SK-N-SH treated with all-trans-retinoic acid at 6 μM for 48 hours (cell line): ENCODE measurements around the gene UCMA.

Source experiments
- ATAC-seq: fragments of 200-7000 bp; cut with Tn5 transposase; 3 replicates; pipeline ENCODE4 v1.9.1; 2020; ENCODE audit warnings: mild to moderate bottlenecking, moderate library complexity
- ARNTL ChIP-seq: fragments of 450-650 bp; formaldehyde crosslinking; IDR thresholded peaks from 2 replicates; pipeline ENCODE4 v1.5.0; 2020; ENCODE audit warnings: low read depth, mild to moderate bottlenecking, moderate library complexity, borderline replicate concordance
- BACH2 ChIP-seq: fragments of 250-450 bp; sonication (Bioruptor Pico); IDR thresholded peaks from 2 replicates; pipeline ENCODE4 v1.9.0; 2021; ENCODE audit warnings: mild to moderate bottlenecking, borderline replicate concordance
- ESRRG ChIP-seq: fragments of 250-450 bp; sonication (Bioruptor Pico); IDR thresholded peaks from 2 replicates; pipeline ENCODE4 v1.6.1; 2021; ENCODE audit warnings: mild to moderate bottlenecking
- GLIS3 ChIP-seq: fragments of 250-450 bp; sonication (Bioruptor Pico); IDR thresholded peaks from 2 replicates; pipeline ENCODE4 v1.5.0; 2020; ENCODE audit warnings: mild to moderate bottlenecking, moderate library complexity
- ISL1 ChIP-seq: fragments of 250-450 bp; sonication (Bioruptor Pico); IDR thresholded peaks from 2 replicates; pipeline ENCODE4 v2.1.2; 2022; ENCODE audit warnings: mild to moderate bottlenecking, moderate library complexity
- OSR1 ChIP-seq: fragments of 250-450 bp; sonication (Bioruptor Pico); IDR thresholded peaks from 2 replicates; pipeline ENCODE4 v1.8.0; 2022; ENCODE audit warnings: moderate library complexity, mild to moderate bottlenecking, inconsistent platforms
- PPARA ChIP-seq: fragments of 250-450 bp; sonication (Bioruptor Pico); IDR thresholded peaks from 2 replicates; pipeline ENCODE4 v1.5.0; 2020; ENCODE audit warnings: mild to moderate bottlenecking, borderline replicate concordance
- RARB ChIP-seq: fragments of 250-450 bp; sonication (Bioruptor Pico); IDR thresholded peaks from 2 replicates; pipeline ENCODE4 v1.8.0; 2021; ENCODE audit warnings: mild to moderate bottlenecking, moderate library complexity
- SNAI2 ChIP-seq: fragments of 250-450 bp; sonication (Bioruptor Pico); IDR thresholded peaks from 2 replicates; pipeline ENCODE4 v1.5.0; 2020; ENCODE audit warnings: mild to moderate bottlenecking, moderate library complexity
- TOX ChIP-seq: fragments of 250-450 bp; sonication (Bioruptor Pico); IDR thresholded peaks from 2 replicates; pipeline ENCODE4 v1.8.0; 2021; ENCODE audit warnings: mild to moderate bottlenecking, moderate library complexity, borderline replicate concordance
- ZFP3 ChIP-seq: fragments of 250-450 bp; sonication (Bioruptor Pico); IDR thresholded peaks from 2 replicates; pipeline ENCODE4 v1.5.0; 2020; ENCODE audit warnings: mild to moderate bottlenecking, moderate library complexity
- ZFP30 ChIP-seq: fragments of 450-650 bp; formaldehyde crosslinking; IDR thresholded peaks from 2 replicates; pipeline ENCODE4 v1.5.0; 2022; ENCODE audit warnings: mild to moderate bottlenecking, moderate library complexity
- ZNF565 ChIP-seq: fragments of 450-650 bp; formaldehyde crosslinking; conservative IDR thresholded peaks from 2 replicates; pipeline ENCODE4 v1.5.0; 2020; ENCODE audit warnings: low read depth, mild to moderate bottlenecking, moderate library complexity
- ZNF70 ChIP-seq: fragments of 450-650 bp; formaldehyde crosslinking; IDR thresholded peaks from 2 replicates; pipeline ENCODE4 v1.5.0; 2020; ENCODE audit warnings: mild to moderate bottlenecking, moderate library complexity
- ZNF8 ChIP-seq: fragments of 450-650 bp; formaldehyde crosslinking; IDR thresholded peaks from 2 replicates; pipeline ENCODE4 v1.5.0; 2020; ENCODE audit warnings: mild to moderate bottlenecking, moderate library complexity
- TF ChIP-seq, protein P1 (sequence below): fragments of 250-450 bp; sonication (Bioruptor Pico); IDR thresholded peaks from 2 replicates; pipeline ENCODE4 v1.8.0; 2021; ENCODE audit warnings: low read depth, mild to moderate bottlenecking, moderate library complexity, borderline replicate concordance
- TF ChIP-seq, protein P2 (sequence below): fragments of 250-450 bp; sonication (Bioruptor Pico); IDR thresholded peaks from 2 replicates; pipeline ENCODE4 v1.5.1; 2021; ENCODE audit warnings: mild to moderate bottlenecking, moderate library complexity
- TF ChIP-seq, protein P3 (sequence below): fragments of 250-450 bp; sonication (Bioruptor Pico); IDR thresholded peaks from 2 replicates; pipeline ENCODE4 v1.5.0; 2020; ENCODE audit warnings: mild to moderate bottlenecking, moderate library complexity
- TF ChIP-seq, protein P4 (sequence below): fragments of 250-450 bp; sonication (Bioruptor Pico); IDR thresholded peaks from 2 replicates; pipeline ENCODE4 v1.5.1; 2020; ENCODE audit warnings: low read depth, mild to moderate bottlenecking, moderate library complexity
- TF ChIP-seq, protein P5 (sequence below): fragments of 250-450 bp; sonication (Bioruptor Pico); IDR thresholded peaks from 2 replicates; pipeline ENCODE4 v1.8.0; 2020; ENCODE audit warnings: mild to moderate bottlenecking, moderate library complexity, borderline replicate concordance

The UCMA gene

DNA sequence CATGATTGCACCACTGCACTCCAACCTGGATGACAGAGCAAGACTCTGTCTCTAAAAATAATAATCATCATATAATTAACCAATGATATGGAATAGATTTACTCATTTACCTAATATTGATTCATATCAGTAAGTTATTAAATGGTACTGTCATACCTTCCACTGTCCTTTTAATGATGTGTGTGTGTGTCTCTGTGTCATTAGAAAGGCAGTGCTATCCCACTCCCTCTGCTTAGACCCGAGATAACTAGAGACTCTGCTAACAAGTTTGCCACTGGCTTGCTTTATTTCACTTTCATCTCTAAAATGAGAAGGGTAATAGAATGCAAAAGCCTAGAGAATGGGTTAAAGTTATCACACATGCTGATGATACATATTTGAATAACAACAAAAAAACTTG, 51.8 kb downstream of the UCMA start:
- TF ChIP-seq ARNTL (CRISPR knock-in tag): no peak
- TF ChIP-seq, all 23 proteins: peak for 0
- no peak for ATAC-seq

DNA sequence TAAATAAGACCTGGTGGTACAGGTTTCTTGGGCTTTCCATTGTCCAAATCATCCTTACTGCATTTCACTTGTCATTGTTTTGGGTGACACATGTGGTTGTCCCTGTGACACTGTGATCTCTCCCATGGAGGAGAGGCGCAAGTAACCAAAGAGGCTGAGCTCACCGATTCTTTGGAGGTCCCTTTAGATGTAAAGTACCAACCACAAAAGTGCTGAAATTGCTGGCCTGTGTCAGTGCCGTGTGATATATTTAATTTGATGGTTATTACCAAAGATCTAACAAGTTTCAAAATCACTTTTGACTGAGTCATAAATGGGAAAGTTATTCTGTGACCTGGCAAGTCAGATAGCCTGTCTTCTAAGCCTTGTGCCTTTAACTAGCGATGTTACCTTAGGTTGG, 53.4 kb downstream of the UCMA start:
- ATAC-seq: no peak
- TF ChIP-seq ESRRG (CRISPR knock-in tag): no peak
- TF ChIP-seq, protein P1, sequence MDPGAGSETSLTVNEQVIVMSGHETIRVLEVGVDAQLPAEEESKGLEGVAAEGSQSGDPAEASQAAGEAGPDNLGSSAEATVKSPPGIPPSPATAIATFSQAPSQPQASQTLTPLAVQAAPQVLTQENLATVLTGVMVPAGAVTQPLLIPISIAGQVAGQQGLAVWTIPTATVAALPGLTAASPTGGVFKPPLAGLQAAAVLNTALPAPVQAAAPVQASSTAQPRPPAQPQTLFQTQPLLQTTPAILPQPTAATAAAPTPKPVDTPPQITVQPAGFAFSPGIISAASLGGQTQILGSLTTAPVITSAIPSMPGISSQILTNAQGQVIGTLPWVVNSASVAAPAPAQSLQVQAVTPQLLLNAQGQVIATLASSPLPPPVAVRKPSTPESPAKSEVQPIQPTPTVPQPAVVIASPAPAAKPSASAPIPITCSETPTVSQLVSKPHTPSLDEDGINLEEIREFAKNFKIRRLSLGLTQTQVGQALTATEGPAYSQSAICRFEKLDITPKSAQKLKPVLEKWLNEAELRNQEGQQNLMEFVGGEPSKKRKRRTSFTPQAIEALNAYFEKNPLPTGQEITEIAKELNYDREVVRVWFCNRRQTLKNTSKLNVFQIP (CRISPR knock-in tag): no peak
- TF ChIP-seq ISL1: no peak
- TF ChIP-seq BACH2: no peak
- TF ChIP-seq, protein P2, sequence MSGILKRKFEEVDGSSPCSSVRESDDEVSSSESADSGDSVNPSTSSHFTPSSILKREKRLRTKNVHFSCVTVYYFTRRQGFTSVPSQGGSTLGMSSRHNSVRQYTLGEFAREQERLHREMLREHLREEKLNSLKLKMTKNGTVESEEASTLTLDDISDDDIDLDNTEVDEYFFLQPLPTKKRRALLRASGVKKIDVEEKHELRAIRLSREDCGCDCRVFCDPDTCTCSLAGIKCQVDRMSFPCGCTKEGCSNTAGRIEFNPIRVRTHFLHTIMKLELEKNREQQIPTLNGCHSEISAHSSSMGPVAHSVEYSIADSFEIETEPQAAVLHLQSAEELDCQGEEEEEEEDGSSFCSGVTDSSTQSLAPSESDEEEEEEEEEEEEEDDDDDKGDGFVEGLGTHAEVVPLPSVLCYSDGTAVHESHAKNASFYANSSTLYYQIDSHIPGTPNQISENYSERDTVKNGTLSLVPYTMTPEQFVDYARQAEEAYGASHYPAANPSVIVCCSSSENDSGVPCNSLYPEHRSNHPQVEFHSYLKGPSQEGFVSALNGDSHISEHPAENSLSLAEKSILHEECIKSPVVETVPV: no peak
- no peak for TF ChIP-seq RARB (CRISPR knock-in tag)
- TF ChIP-seq, protein P3, sequence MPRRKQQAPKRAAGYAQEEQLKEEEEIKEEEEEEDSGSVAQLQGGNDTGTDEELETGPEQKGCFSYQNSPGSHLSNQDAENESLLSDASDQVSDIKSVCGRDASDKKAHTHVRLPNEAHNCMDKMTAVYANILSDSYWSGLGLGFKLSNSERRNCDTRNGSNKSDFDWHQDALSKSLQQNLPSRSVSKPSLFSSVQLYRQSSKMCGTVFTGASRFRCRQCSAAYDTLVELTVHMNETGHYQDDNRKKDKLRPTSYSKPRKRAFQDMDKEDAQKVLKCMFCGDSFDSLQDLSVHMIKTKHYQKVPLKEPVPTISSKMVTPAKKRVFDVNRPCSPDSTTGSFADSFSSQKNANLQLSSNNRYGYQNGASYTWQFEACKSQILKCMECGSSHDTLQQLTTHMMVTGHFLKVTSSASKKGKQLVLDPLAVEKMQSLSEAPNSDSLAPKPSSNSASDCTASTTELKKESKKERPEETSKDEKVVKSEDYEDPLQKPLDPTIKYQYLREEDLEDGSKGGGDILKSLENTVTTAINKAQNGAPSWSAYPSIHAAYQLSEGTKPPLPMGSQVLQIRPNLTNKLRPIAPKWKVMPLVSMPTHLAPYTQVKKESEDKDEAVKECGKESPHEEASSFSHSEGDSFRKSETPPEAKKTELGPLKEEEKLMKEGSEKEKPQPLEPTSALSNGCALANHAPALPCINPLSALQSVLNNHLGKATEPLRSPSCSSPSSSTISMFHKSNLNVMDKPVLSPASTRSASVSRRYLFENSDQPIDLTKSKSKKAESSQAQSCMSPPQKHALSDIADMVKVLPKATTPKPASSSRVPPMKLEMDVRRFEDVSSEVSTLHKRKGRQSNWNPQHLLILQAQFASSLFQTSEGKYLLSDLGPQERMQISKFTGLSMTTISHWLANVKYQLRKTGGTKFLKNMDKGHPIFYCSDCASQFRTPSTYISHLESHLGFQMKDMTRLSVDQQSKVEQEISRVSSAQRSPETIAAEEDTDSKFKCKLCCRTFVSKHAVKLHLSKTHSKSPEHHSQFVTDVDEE (CRISPR knock-in tag): no peak
- TF ChIP-seq ARNTL (CRISPR knock-in tag): no peak
- no peak for TF ChIP-seq GLIS3 (CRISPR knock-in tag)
- TF ChIP-seq ZFP30 (CRISPR knock-in tag): no peak
- no peak for TF ChIP-seq ZFP3 (CRISPR knock-in tag)
- TF ChIP-seq, protein P4, sequence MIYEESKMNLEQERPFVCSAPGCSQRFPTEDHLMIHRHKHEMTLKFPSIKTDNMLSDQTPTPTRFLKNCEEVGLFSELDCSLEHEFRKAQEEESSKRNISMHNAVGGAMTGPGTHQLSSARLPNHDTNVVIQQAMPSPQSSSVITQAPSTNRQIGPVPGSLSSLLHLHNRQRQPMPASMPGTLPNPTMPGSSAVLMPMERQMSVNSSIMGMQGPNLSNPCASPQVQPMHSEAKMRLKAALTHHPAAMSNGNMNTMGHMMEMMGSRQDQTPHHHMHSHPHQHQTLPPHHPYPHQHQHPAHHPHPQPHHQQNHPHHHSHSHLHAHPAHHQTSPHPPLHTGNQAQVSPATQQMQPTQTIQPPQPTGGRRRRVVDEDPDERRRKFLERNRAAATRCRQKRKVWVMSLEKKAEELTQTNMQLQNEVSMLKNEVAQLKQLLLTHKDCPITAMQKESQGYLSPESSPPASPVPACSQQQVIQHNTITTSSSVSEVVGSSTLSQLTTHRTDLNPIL (CRISPR knock-in tag): no peak

DNA sequence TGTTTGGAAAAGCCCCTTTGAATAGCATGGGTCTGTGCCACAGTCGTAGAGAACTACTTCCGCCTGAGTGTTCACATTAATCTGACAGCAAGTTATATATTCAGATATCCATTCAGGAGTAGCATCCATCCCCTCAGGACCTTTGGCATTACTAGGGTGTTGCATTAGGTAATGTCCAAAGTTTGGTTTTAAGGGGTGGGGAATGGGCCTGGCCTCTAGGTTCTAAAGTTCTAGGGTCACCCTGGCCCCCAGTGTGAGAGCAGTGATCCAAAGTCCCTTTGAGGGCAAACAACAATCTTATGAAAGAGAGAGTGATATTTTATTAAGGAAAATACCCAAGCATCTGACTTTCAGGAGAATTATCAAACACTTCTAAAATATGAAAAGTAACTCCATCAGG, 60.6 kb downstream of the UCMA start:
- no peak for ATAC-seq
- TF ChIP-seq ZNF8 (CRISPR knock-in tag): no peak
- no peak for TF ChIP-seq GLIS3 (CRISPR knock-in tag)
- TF ChIP-seq, protein P5, sequence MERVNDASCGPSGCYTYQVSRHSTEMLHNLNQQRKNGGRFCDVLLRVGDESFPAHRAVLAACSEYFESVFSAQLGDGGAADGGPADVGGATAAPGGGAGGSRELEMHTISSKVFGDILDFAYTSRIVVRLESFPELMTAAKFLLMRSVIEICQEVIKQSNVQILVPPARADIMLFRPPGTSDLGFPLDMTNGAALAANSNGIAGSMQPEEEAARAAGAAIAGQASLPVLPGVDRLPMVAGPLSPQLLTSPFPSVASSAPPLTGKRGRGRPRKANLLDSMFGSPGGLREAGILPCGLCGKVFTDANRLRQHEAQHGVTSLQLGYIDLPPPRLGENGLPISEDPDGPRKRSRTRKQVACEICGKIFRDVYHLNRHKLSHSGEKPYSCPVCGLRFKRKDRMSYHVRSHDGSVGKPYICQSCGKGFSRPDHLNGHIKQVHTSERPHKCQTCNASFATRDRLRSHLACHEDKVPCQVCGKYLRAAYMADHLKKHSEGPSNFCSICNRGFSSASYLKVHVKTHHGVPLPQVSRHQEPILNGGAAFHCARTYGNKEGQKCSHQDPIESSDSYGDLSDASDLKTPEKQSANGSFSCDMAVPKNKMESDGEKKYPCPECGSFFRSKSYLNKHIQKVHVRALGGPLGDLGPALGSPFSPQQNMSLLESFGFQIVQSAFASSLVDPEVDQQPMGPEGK (CRISPR knock-in tag): no peak
- TF ChIP-seq PPARA (CRISPR knock-in tag): no peak
- no peak for TF ChIP-seq ZFP3 (CRISPR knock-in tag)
- TF ChIP-seq, protein P2: no peak
- no peak for TF ChIP-seq ZNF70
- TF ChIP-seq OSR1 (CRISPR knock-in tag): no peak
- TF ChIP-seq, protein P3 (CRISPR knock-in tag): no peak
- TF ChIP-seq RARB (CRISPR knock-in tag): no peak
- TF ChIP-seq TOX (CRISPR knock-in tag): no peak
- TF ChIP-seq ESRRG (CRISPR knock-in tag): no peak
- no peak for TF ChIP-seq SNAI2 (CRISPR knock-in tag)
- TF ChIP-seq ISL1: no peak
- TF ChIP-seq, protein P4 (CRISPR knock-in tag): no peak
- no peak for TF ChIP-seq ZNF565 (CRISPR knock-in tag)
- TF ChIP-seq ZFP30 (CRISPR knock-in tag): no peak
